ENCODE results near the gene FYB1.

The FYB1 gene

GRCh38 chr5:39160576-39161213 is 58.7 kb downstream of the FYB1 start:
- no peak for DNase-seq (ENCODE audit: low read depth in 3 of 3)

GRCh38 chr5:39159811-39160490 is 59.4 kb downstream of the FYB1 start:
- no peak for DNase-seq (ENCODE audit: low read depth in 3 of 3)

GRCh38 chr5:39158786-39159185 is 60.6 kb downstream of the FYB1 start:
- no peak for DNase-seq (ENCODE audit: low read depth in 3 of 3)

GRCh38 chr5:39158127-39158593 is 61.2 kb downstream of the FYB1 start:
- DNase-seq (ENCODE audit: low read depth in 3 of 3): no peak

- DNase-seq (ENCODE audit: low read depth in 3 of 3): no peak
Measured at GRCh38 chr5:39157701-39158100, 61.7 kb downstream of the FYB1 start.

GRCh38 chr5:39156082-39156481 is 63.3 kb downstream of the FYB1 start:
- no peak for DNase-seq (ENCODE audit: low read depth in 3 of 3)

- DNase-seq (ENCODE audit: low read depth in 3 of 3): no peak
Measured at GRCh38 chr5:39151745-39152144, 67.6 kb downstream of the FYB1 start.

- no peak for DNase-seq (ENCODE audit: low read depth in 3 of 3)
Measured at GRCh38 chr5:39149966-39150365, 69.4 kb downstream of the FYB1 start.

- no peak for DNase-seq (ENCODE audit: low read depth in 3 of 3)
Measured at GRCh38 chr5:39148983-39149534, 70.3 kb downstream of the FYB1 start.

GRCh38 chr5:39146831-39147540 is 72.4 kb downstream of the FYB1 start:
- DNase-seq (ENCODE audit: low read depth in 3 of 3): no peak

- DNase-seq (ENCODE audit: low read depth in 3 of 3): no peak
Measured at GRCh38 chr5:39143151-39143860, 76.1 kb downstream of the FYB1 start.

GRCh38 chr5:39140558-39141168 is 78.7 kb downstream of the FYB1 start:
- no peak for DNase-seq (ENCODE audit: low read depth in 3 of 3)

GRCh38 chr5:39138892-39139291 is 80.5 kb downstream of the FYB1 start:
- no peak for DNase-seq (ENCODE audit: low read depth in 3 of 3)

- no peak for DNase-seq (ENCODE audit: low read depth in 3 of 3)
Measured at GRCh38 chr5:39137819-39138451, 81.4 kb downstream of the FYB1 start.

- no peak for DNase-seq (ENCODE audit: low read depth in 3 of 3)
Measured at GRCh38 chr5:39137391-39137790, 82.0 kb downstream of the FYB1 start.

GRCh38 chr5:39132792-39133191 is 86.6 kb downstream of the FYB1 start:
- DNase-seq (ENCODE audit: low read depth in 3 of 3): no peak

GRCh38 chr5:39132128-39132447 is 87.3 kb downstream of the FYB1 start:
- no peak for DNase-seq (ENCODE audit: low read depth in 3 of 3)

- no peak for DNase-seq (ENCODE audit: low read depth in 3 of 3)
Measured at GRCh38 chr5:39131210-39132127, 87.9 kb downstream of the FYB1 start.

- no peak for DNase-seq (ENCODE audit: low read depth in 3 of 3)
Measured at GRCh38 chr5:39130716-39131115, 88.6 kb downstream of the FYB1 start.

- no peak for DNase-seq (ENCODE audit: low read depth in 3 of 3)
Measured at GRCh38 chr5:39121922-39122321, 97.4 kb downstream of the FYB1 start.

Measured in stimulated activated CD4-positive, alpha-beta T cell treated with anti-CD3 and anti-CD28 coated beads, TNF-alpha, amount 100 ng/mL, for 24 hours (primary cell).